Activated CD4-positive, alpha-beta T cell treated with anti-CD3 and anti-CD28 coated beads for 4 hours (primary cell): Measurements from ENCODE around the gene CTU2.

Experiments
- DNase-seq, 2 donors: peaks; one replicate each; pipeline ENCODE4 v3.0.0-alpha.2; 2020

The CTU2 gene

DNA sequence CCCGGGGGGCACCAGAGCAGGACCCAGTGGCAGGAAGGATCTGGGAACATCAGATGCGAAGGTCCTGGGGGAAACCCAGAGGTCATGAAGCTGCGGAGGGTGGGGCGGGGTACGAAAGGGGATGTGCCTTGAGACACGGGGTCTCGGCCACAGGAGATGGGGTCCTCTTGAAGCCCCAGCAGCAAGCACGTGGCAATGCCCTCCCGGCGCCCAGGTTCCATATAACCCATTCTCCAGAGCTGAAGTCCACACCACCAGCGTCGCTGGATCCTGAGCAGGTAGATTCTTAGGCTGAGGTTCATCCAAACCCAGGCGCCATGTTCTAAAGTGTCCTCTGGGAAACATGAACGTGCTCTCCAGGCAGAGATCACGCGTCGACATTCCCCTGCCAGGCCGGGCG is 57.8 kb downstream of the CTU2 start:
- no peak for DNase-seq

DNA sequence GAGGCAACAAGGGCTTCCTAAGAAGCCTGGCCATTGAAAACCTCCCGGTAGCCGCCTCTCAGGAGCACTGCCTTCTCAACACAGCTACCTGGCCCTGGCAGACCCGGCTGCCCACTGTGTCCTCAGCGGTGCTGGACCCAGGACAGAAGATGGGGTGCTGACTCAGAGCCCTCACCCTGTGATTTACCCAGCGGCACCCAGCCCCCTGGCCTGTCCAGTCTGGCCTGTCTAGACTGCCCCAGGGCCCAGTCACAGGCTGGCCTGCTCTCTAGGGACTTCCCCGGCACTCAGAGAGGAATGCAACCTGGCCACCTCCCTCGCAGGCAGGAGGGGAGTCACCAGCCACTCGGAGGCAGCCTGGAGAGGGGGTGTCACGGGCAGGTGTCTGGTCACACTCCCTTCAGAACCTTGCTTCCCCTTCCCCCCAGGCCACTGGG is 58.6 kb downstream of the CTU2 start:
- DNase-seq, result no peak
